ENCODE results near the gene MRNIP.

MRNIP gene

DNA sequence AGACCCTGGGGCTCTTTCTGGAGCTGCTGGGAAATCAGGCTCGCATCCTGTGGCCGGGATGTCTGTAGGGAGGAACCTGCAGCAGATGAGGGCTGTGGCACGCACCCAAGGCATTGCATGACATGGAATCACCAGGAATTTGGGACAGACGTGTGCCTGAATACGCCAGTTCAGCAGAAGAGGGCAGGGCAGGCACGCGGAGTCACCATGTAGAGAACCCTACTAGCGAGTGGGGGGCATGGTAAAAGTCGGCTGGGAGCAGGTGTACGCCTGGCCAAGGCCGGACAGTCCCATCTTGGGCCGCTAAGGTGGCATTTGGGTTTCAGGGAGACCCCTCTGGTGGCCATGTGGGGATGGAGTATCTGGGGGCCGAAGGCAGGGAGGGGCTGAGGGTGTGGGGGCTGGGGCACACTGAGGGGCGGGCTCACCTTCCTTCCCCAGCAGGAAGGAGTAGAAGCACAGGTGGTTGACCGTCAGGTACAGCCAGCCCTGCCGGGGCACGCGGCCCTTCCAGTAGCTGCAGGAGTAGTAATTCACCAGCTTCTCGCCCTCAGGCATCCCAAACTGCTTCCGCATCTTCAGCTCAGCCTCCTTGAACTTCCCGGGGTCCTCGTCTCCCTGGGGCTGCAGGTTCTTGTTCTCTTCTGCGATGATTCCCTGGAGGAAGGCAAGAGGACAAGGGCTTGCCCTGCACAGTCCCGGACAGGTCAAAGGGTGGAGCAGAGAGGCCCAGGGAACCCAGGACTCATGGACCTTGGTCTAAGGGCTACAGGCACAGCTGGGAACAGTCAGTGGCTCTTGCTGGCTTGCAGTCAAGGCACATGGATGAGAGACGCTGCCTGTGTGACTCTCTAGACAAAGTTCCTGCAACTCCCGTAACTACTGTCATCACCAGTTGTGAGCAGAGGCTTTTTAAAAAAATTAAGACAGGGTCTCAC, 35.6 kb upstream of the MRNIP start:
- peaks cover 28% of the 10 kb centered on the region for H3K36me3 Mint-ChIP-seq
- no peaks in the 10 kb centered on the region for H3K27me3 Mint-ChIP-seq
- no peaks in the 10 kb centered on the region for H3K4me1 Mint-ChIP-seq
- no peak overlapping the region for H3K27ac Mint-ChIP-seq
- no peak for ATAC-seq (ENCODE audit: low read depth)
- no peak for DNase-seq (ENCODE audit: low spot score in 2 of 2)
- H3K9me3 Mint-ChIP-seq = no peaks in the 10 kb centered on the region
- no peak overlapping the region for H3K4me3 Mint-ChIP-seq

DNA sequence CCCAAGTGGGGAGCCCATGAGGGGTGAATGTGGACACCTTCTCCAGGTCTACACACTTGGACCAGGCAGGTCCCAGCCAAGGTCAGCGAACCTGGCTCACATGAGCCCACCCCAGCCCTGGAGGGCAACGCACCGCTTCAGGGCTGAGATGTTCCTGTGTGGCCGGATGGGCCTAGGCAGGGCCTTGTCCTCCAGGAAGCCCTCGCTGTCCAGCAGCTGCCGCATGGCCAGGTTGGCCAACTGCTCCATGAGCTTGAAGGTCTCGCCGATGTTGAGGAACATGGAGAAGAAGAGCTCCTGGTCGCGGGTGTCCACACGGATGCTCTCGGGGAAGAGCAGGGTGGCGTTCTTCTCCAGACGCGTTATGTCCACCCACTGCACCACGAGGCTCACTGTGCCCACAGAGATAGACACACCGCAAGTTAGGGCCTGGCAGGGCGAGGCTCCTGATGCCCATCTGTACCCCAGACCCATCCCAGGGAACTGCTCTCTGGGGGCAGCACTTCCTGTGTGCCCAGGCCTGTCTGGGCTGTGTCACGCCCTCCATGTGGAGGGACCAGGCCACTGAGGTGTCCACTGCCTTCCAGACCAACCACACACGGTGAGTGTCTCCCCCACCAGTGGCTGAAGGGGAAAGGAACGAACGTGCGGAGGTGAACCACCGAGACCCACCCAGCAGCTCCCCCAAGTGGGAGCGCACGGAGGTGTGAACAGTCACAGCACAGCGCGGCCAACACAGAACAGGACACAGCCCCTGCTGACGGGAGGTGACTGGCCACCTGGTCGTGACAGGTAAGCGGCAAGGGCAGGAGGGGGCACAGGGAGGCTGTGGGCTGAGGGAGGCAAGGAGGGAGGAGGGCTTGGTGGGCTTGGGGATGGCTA, 34.7 kb upstream of the MRNIP start:
- DNase-seq (ENCODE audit: low spot score in 2 of 2) (no peak), ATAC-seq (ENCODE audit: low read depth) (no peak)
- Mint-ChIP-seq H3K36me3 (peaks cover 30% of the 10 kb centered on the region), H3K4me3 (no peak overlapping the region), H3K4me1 (no peaks in the 10 kb centered on the region), H3K27ac (no peak overlapping the region), H3K9me3 (no peaks in the 10 kb centered on the region), H3K27me3 (no peaks in the 10 kb centered on the region)

- DNase-seq (ENCODE audit: low spot score in 2 of 2) (no peak), ATAC-seq (ENCODE audit: low read depth) (no peak)
- Mint-ChIP-seq H3K4me1 (no peaks in the 10 kb centered on the region), H3K27me3 (no peaks in the 10 kb centered on the region), H3K4me3 (no peak overlapping the region), H3K27ac (no peak overlapping the region), H3K9me3 (no peaks in the 10 kb centered on the region), H3K36me3 (peaks cover 30% of the 10 kb centered on the region)
These were observed 33.6 kb upstream of the MRNIP start for GRCh38 chr5:179892255-179892654.

DNA sequence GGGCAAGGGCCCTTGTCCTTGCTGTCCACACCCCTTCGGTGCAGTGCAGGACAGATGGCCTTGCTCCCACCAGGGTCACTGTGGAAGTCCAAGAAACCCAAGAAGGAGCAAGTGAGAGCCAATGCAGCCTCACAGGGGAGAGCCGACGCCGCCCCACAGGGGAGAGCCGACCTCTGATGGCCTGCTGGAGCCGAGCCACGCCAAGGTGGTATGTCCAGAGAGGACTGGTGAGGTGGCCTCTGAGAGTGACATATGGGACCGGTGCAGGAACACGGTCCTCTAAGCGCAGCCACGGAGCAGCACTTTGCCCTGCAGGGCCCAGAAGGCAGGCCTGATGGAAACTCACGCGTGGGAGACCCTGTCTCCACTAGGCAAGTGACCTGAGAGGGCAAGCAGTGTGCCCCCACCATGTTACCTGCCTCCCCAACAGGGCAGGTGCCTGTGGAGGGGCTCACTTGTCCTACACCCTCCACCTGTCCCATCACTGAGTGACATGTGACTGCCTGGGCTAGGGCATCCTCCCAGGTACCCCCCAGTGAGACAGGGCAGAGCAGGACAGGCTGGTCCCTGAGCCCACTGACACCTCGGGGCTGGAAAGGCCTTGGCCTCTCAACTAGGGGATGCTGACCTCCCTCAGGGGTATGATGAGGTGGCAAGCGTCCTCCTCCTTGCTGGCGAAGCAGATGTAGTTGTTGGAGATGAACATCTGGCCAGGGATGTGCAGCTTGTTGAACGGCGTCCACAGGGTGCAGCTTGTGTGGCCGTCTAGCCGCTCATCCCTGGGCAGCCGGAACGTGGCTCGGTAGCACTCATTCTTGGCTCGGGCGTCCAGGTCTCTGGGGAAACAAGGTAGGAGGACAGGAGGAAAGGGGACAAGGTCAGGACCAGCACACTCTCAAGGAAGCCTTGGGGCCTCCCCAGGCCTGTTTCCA, 32.4 kb upstream of the MRNIP start:
- H3K27ac Mint-ChIP-seq = no peak overlapping the region
- H3K27me3 Mint-ChIP-seq = no peaks in the 10 kb centered on the region
- peaks cover 40% of the 10 kb centered on the region for H3K36me3 Mint-ChIP-seq
- H3K4me3 Mint-ChIP-seq = no peak overlapping the region
- H3K4me1 Mint-ChIP-seq = no peaks in the 10 kb centered on the region
- no peak for DNase-seq (ENCODE audit: low spot score in 2 of 2)
- no peak for ATAC-seq (ENCODE audit: low read depth)
- H3K9me3 Mint-ChIP-seq = no peaks in the 10 kb centered on the region

DNA sequence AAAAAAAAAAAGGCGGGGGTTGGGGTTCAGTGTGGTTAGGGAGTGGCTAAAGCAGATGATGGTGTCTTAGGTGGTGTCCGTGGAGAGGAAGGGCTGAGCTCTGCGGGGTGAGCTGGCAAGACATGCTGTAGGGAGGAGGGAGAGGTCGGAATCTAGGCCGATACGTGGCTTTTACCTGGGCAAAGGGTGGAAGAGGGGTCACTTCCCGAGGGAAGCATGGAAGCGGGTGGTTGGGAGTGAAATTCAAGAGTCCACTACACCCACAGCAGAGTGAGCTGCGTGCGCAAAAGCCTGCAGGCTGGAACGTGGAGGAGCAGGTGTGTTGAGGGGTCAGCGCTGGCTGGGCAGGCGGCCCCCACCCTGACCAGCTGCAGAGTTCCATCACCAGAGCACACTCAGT, 31.3 kb upstream of the MRNIP start:
- H3K27ac Mint-ChIP-seq = no peak overlapping the region
- H3K36me3 Mint-ChIP-seq = peaks cover 45% of the 10 kb centered on the region
- no peaks in the 10 kb centered on the region for H3K4me1 Mint-ChIP-seq
- no peak overlapping the region for H3K4me3 Mint-ChIP-seq
- peaks cover 1% of the 10 kb centered on the region for H3K9me3 Mint-ChIP-seq
- DNase-seq (ENCODE audit: low spot score in 2 of 2) (no peak), ATAC-seq (ENCODE audit: low read depth) (no peak)
- no peaks in the 10 kb centered on the region for H3K27me3 Mint-ChIP-seq

DNA sequence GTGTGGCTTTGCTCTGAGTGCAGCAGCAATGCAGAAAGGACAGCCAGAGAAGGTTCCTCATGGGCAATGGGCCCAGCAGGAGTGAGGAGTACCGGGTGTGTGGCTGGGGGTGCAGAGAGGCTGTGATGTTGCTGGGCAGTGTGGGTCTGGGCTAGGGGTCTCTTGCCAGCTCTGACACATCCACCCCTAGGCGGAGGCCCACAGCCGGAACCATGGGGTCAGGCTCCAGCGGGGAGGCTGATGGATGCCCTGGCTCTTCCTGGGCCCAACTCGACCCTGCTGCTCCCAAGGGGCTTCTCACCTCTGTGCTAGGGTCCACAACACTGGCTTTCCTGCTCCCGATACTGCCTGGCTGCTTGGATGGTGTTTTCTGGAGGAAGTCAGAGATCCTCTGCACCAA, 29.2 kb upstream of the MRNIP start:
- ATAC-seq (ENCODE audit: low read depth) = no peak
- Mint-ChIP-seq H3K4me3 (no peak overlapping the region), H3K27me3 (no peaks in the 10 kb centered on the region), H3K36me3 (peaks cover 56% of the 10 kb centered on the region), H3K4me1 (no peaks in the 10 kb centered on the region), H3K9me3 (peaks cover 9% of the 10 kb centered on the region), H3K27ac (no peak overlapping the region)
- DNase-seq (ENCODE audit: low spot score in 2 of 2) = no peak

DNA sequence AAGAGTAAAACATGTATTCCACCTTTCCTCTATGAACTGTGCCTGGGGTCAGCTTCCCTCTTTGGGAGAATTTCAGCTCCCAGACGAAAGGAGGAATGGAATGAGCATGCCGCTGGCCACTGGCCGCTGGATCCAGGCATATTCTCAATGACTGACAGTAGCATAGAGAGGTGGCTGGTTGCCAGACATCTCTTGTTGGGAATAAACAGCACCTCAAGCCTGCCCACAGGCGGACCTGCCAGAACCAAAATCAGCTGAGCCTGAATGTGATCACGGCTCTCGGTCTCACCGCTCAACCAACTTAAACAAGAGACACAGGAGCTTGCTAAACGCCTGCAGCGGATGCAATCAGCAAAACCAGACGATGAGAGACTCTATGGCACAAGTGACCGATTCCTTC, 28.5 kb upstream of the MRNIP start:
- ATAC-seq (ENCODE audit: low read depth) = no peak
- no peak overlapping the region for H3K4me3 Mint-ChIP-seq
- H3K36me3 Mint-ChIP-seq = peaks cover 57% of the 10 kb centered on the region
- no peaks in the 10 kb centered on the region for H3K4me1 Mint-ChIP-seq
- DNase-seq (ENCODE audit: low spot score in 2 of 2) = no peak
- no peak overlapping the region for H3K27ac Mint-ChIP-seq
- no peaks in the 10 kb centered on the region for H3K27me3 Mint-ChIP-seq
- H3K9me3 Mint-ChIP-seq = peaks cover 9% of the 10 kb centered on the region

DNA sequence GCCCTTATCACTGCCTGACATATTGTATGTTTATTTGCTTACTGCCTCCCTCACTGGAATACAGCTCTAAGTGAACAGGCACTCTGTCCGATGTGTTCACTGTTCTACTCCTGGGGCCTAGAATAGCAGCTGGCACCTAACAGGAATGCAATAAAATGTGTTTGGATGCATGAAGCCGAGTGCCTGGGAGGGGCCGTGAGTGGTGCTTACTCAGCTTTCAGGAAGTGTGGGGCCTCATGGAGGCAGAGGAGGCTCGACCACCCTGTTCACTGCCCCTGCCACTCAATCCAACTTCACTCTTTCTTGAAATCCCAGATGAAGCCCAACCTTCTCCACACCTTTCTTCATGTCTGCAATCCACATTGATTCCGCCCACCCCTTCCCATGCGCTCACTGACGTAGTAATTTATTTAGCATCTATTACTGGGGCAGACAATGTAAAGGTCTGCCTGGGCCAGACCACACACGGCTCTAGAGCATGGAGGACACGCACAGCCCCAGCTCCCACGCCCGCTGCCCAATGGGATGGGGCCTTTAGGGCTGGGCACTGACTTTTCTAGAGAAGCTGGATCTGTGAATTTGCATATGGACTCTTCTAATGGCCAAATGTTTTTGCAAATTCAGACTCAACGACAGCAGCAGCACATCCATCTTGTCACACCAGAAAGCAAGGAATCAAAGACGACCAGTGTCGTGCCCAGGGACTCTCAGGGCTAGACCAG, 27.7 kb upstream of the MRNIP start:
- DNase-seq (ENCODE audit: low spot score in 2 of 2) = no peak
- no peak for ATAC-seq (ENCODE audit: low read depth)
- peaks cover 58% of the 10 kb centered on the region for H3K36me3 Mint-ChIP-seq
- H3K4me3 Mint-ChIP-seq = no peak overlapping the region
- H3K27me3 Mint-ChIP-seq = no peaks in the 10 kb centered on the region
- H3K4me1 Mint-ChIP-seq = no peaks in the 10 kb centered on the region
- peaks cover 9% of the 10 kb centered on the region for H3K9me3 Mint-ChIP-seq
- no peak overlapping the region for H3K27ac Mint-ChIP-seq

- Mint-ChIP-seq H3K4me3 (no peak overlapping the region), H3K27me3 (no peaks in the 10 kb centered on the region), H3K36me3 (peaks cover 60% of the 10 kb centered on the region), H3K4me1 (no peaks in the 10 kb centered on the region), H3K9me3 (peaks cover 9% of the 10 kb centered on the region), H3K27ac (no peak overlapping the region)
- ATAC-seq (ENCODE audit: low read depth) = no peak
- no peak for DNase-seq (ENCODE audit: low spot score in 2 of 2)
These were observed 27.0 kb upstream of the MRNIP start for GRCh38 chr5:179885491-179886090.

DNA sequence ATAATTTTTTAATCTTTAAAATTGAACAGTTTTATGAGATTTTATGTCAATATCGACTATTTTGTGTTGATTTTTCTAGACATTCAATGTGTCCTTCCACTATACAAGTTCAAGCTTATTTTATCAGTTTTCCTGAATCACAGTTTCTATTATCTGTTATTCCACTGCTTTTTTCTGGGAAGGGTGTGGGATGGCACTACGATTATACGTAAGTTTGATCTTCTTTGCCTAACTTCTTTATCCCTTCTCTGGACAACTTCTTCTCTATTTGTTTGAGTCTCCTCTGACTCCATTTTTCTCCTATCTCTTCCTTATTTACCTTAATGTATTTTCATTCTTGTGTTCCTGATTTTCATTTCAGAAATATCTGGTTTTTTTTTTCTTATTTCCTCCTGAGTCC, 24.5 kb upstream of the MRNIP start:
- Mint-ChIP-seq H3K27me3 (no peaks in the 10 kb centered on the region), H3K4me1 (no peaks in the 10 kb centered on the region), H3K36me3 (peaks cover 48% of the 10 kb centered on the region), H3K9me3 (peaks cover 9% of the 10 kb centered on the region), H3K4me3 (no peak overlapping the region), H3K27ac (no peak overlapping the region)
- no peak for DNase-seq (ENCODE audit: low spot score in 2 of 2)
- ATAC-seq (ENCODE audit: low read depth) = no peak

GRCh38 chr5:179882338-179882737, 23.7 kb upstream of the MRNIP start:
- Mint-ChIP-seq H3K4me1 (no peaks in the 10 kb centered on the region), H3K9me3 (peaks cover 9% of the 10 kb centered on the region), H3K27ac (no peak overlapping the region), H3K4me3 (no peak overlapping the region), H3K36me3 (peaks cover 48% of the 10 kb centered on the region), H3K27me3 (no peaks in the 10 kb centered on the region)
- DNase-seq (ENCODE audit: low spot score in 2 of 2) (no peak), ATAC-seq (ENCODE audit: low read depth) (no peak)

GRCh38 chr5:179880848-179881590, 22.4 kb upstream of the MRNIP start:
- ATAC-seq (ENCODE audit: low read depth) = no peak
- Mint-ChIP-seq H3K4me1 (no peaks in the 10 kb centered on the region), H3K9me3 (peaks cover 9% of the 10 kb centered on the region), H3K27ac (no peak overlapping the region), H3K36me3 (peaks cover 41% of the 10 kb centered on the region), H3K4me3 (no peak overlapping the region), H3K27me3 (no peaks in the 10 kb centered on the region)
- DNase-seq (ENCODE audit: low spot score in 2 of 2) = no peak

Measured in memory B cell (primary cell).